H9 (cell line): ENCODE results near the gene UNC45A. TPM values are rescaled to one million over a fixed set of nuclear protein-coding genes. Genes with fewer than 3 reads are reported as not detected.
A peak's percentile ranks its signal among the peaks of the same experiment; 100 is the strongest.

Experiments
- DNase-seq: peaks from one replicate; pipeline ENCODE4 v3.0.0-alpha.2; 2017
- H2AFZ ChIP-seq: one replicate; pipeline ENCODE4 v1.6.1; 2013; ENCODE audit warnings: mild to moderate bottlenecking, low read length, control low read depth, moderate library complexity
- H2AK5ac ChIP-seq: 2 replicates; pipeline ENCODE4 v1.6.1; 2013; ENCODE audit warnings: low read length, control low read depth, mixed read lengths; ENCODE audit not compliant: insufficient read length
- H2BK120ac ChIP-seq: one replicate; pipeline ENCODE4 v1.6.1; 2013; ENCODE audit warnings: low read depth, mild to moderate bottlenecking, low read length, control low read depth, inconsistent platforms; ENCODE audit not compliant: poor library complexity, severe bottlenecking
- H2BK12ac ChIP-seq: 2 replicates; pipeline ENCODE4 v1.6.1; 2013; ENCODE audit warnings: low read length, control low read depth, mixed read lengths, low read depth; ENCODE audit not compliant: insufficient read length
- H2BK15ac ChIP-seq: 2 replicates; pipeline ENCODE4 v1.6.1; 2013; ENCODE audit warnings: low read depth, low read length, control low read depth
- H2BK20ac ChIP-seq: one replicate; pipeline ENCODE4 v1.6.1; 2013; ENCODE audit warnings: low read depth, mild to moderate bottlenecking, low read length, control low read depth, inconsistent platforms; ENCODE audit not compliant: poor library complexity, severe bottlenecking
- H2BK5ac ChIP-seq: 2 replicates; pipeline ENCODE4 v1.6.1; 2013; ENCODE audit warnings: low read length, control low read depth, mixed read lengths; ENCODE audit not compliant: insufficient read length
- H3K14ac ChIP-seq: 2 replicates; pipeline ENCODE4 v1.6.1; 2013; ENCODE audit warnings: low read length, control low read depth; ENCODE audit not compliant: insufficient read depth
- H3K18ac ChIP-seq: 2 replicates; pipeline ENCODE4 v1.6.1; 2013; ENCODE audit warnings: low read depth, mild to moderate bottlenecking, mixed read lengths, low read length, control low read depth; ENCODE audit not compliant: insufficient read length
- H3K23ac ChIP-seq: 2 replicates; pipeline ENCODE4 v1.6.1; 2013; ENCODE audit warnings: low read length, control low read depth, mixed read lengths, low read depth; ENCODE audit not compliant: insufficient read length
- H3K23me2 ChIP-seq: 2 replicates; pipeline ENCODE4 v1.6.1; 2013; ENCODE audit warnings: low read depth, mild to moderate bottlenecking, mixed read lengths, low read length, control low read depth; ENCODE audit not compliant: insufficient read length, poor library complexity, severe bottlenecking
- H3K27ac ChIP-seq: 2 replicates; pipeline ENCODE4 v1.5.1; 2013; ENCODE audit warnings: low read length, control low read depth, mixed read lengths, low read depth; ENCODE audit not compliant: insufficient read length
- H3K27me3 ChIP-seq: 2 replicates; pipeline ENCODE4 v1.6.1; 2013; ENCODE audit warnings: low read length, control low read depth, inconsistent platforms; ENCODE audit not compliant: insufficient read depth
- H3K4ac ChIP-seq: 2 replicates; pipeline ENCODE4 v1.6.1; 2013; ENCODE audit warnings: low read depth, mild to moderate bottlenecking, control low read depth, inconsistent platforms, low read length, moderate library complexity
- H3K4me1 ChIP-seq: 2 replicates; pipeline ENCODE4 v1.6.1; 2013; ENCODE audit warnings: low read length, control low read depth, inconsistent platforms; ENCODE audit not compliant: insufficient read depth
- H3K4me2 ChIP-seq: 2 replicates; pipeline ENCODE4 v1.6.1; 2013; ENCODE audit warnings: low read length, control low read depth, mixed read lengths; ENCODE audit not compliant: insufficient read length, insufficient read depth
- H3K56ac ChIP-seq: 2 replicates; pipeline ENCODE4 v1.6.1; 2013; ENCODE audit warnings: low read depth, mild to moderate bottlenecking, mixed read lengths, low read length, control low read depth; ENCODE audit not compliant: insufficient read length
- H3K79me1 ChIP-seq: 2 replicates; pipeline ENCODE4 v1.6.1; 2013; ENCODE audit warnings: low read depth, mild to moderate bottlenecking, moderate library complexity, low read length, control low read depth, inconsistent platforms; ENCODE audit not compliant: insufficient read depth, poor library complexity, severe bottlenecking
- H3K79me2 ChIP-seq: 2 replicates; pipeline ENCODE4 v1.6.1; 2013; ENCODE audit warnings: low read length, control low read depth, inconsistent platforms; ENCODE audit not compliant: insufficient read depth
- H3K9ac ChIP-seq: 2 replicates; pipeline ENCODE4 v1.6.1; 2013; ENCODE audit warnings: low read length, control low read depth, mixed read lengths; ENCODE audit not compliant: insufficient read length; ENCODE audit errors: extremely low read depth
- H3K9me3 ChIP-seq: one replicate; pipeline ENCODE4 v1.6.1; 2013; ENCODE audit warnings: low read depth, low read length, inconsistent platforms; ENCODE audit not compliant: control insufficient read depth
- H3T11ph ChIP-seq: one replicate; pipeline ENCODE4 v1.6.1; 2013; ENCODE audit warnings: mild to moderate bottlenecking, low read length, control low read depth, inconsistent platforms
- H4K20me1 ChIP-seq: one replicate; pipeline ENCODE4 v1.6.1; 2013; ENCODE audit not compliant: control insufficient read depth, insufficient read length, insufficient read depth
- H4K5ac ChIP-seq: 2 replicates; pipeline ENCODE4 v1.6.1; 2013; ENCODE audit warnings: low read depth, mild to moderate bottlenecking, mixed read lengths, low read length, control low read depth; ENCODE audit not compliant: insufficient read length
- H4K8ac ChIP-seq: replicated peaks from 2 replicates; pipeline ENCODE4 v1.6.1; 2013; ENCODE audit warnings: low read length, control low read depth, mixed read lengths, low read depth; ENCODE audit not compliant: insufficient read length
- H4K91ac ChIP-seq: 2 replicates; pipeline ENCODE4 v1.6.1; 2013; ENCODE audit warnings: low read depth, mild to moderate bottlenecking, moderate library complexity, mixed read lengths, low read length, control low read depth; ENCODE audit not compliant: insufficient read length
- H3K27ac Mint-ChIP-seq, 3 experiments: 2 replicates in 2 of 3; 3 replicates in 1 of 3; pipeline ENCODE4 v1.8.0; 2020 to 2021; ENCODE audit warnings: mixed read lengths in 3 of 3, mild to moderate bottlenecking in 1 of 3, moderate library complexity in 1 of 3
- H3K27me3 Mint-ChIP-seq: 2 replicates; pipeline ENCODE4 v1.8.0; 2021; ENCODE audit warnings: low read depth, mild to moderate bottlenecking, moderate library complexity, mixed read lengths
- H3K36me3 Mint-ChIP-seq, 3 experiments: 2 replicates in 2 of 3; 3 replicates in 1 of 3; pipeline ENCODE4 v1.8.0; 2020 to 2021; ENCODE audit warnings: low read depth in 3 of 3, mixed read lengths in 3 of 3; ENCODE audit not compliant: insufficient read depth in 1 of 3
- H3K4me1 Mint-ChIP-seq, 2 experiments: 2 replicates each; pipeline ENCODE4 v1.8.0; 2020; ENCODE audit warnings: mixed read lengths in 2 of 2
- H3K4me3 Mint-ChIP-seq, 2 experiments: 2 replicates in 1 of 2; 3 replicates in 1 of 2; pipeline ENCODE4 v1.8.0; 2020 to 2021; ENCODE audit warnings: mild to moderate bottlenecking in 2 of 2, mixed read lengths in 2 of 2, moderate library complexity in 1 of 2
- H3K9me3 Mint-ChIP-seq, 2 experiments: 2 replicates in 1 of 2; 3 replicates in 1 of 2; pipeline ENCODE4 v1.8.0; 2020; ENCODE audit warnings: mild to moderate bottlenecking in 2 of 2, mixed read lengths in 2 of 2, moderate library complexity in 1 of 2
- CTCF ChIP-seq: fragments of 200-600 bp; sonication (generic); conservative IDR thresholded peaks from 3 replicates; pipeline ENCODE4 v1.8.0; 2021; ENCODE audit warnings: antibody characterized with exemption, mild to moderate bottlenecking
- WGBS: extraction: QIAGEN DNeasy Blood & Tissue Kit; methylation state at CpG from one replicate; pipeline ENCODE4 v1.1.7; 2013; ENCODE audit warnings: missing lambda C conversion rate, low lambda C conversion rate, mixed read lengths; ENCODE audit not compliant: insufficient read length; ENCODE audit errors: extremely low coverage; 5-methylcytosine and 5-hydroxymethylcytosine counted together
- total RNA-seq: library from RNA; stranded (reverse); gene quantifications from 2 replicates; pipeline ENCODE4 v1.2.1, GENCODE V29; 2021

Gene UNC45A
- total RNA-seq, 1 experiment from 2014 or later, result 84.6 TPM

- no CpG with 5 or more reads among the region's 28 CpGs for WGBS
- no peak overlapping the region for H4K91ac ChIP-seq
- no peaks in the 10 kb centered on the region for H3K9me3 ChIP-seq
- H4K20me1 ChIP-seq, result no peaks in the 10 kb centered on the region
- no peak overlapping the region for H2AFZ ChIP-seq
- Mint-ChIP-seq H3K4me3 (no peak overlapping the region; a peak in 1 of 5 replicates), H3K9me3 (no peaks in the 10 kb centered on the region), H3K27me3 (peaks cover 24% of the 10 kb centered on the region), H3K27ac (peak overlapping the region in 1 of 3 experiments; percentile 3; a peak in 1 of 7 replicates), H3K4me1 (peaks cover 19% of the 10 kb centered on the region in 2 experiments), H3K36me3 (peaks cover 9 to 35% (median 12%) of the 10 kb centered on the region in 3 experiments)
- no peak overlapping the region for H4K5ac ChIP-seq
- no peak overlapping the region for H2BK12ac ChIP-seq
- no peak overlapping the region for H3K27ac ChIP-seq
- H3T11ph ChIP-seq, result no peak overlapping the region
- H3K79me1 ChIP-seq, result no peaks in the 10 kb centered on the region
- H4K8ac ChIP-seq, result no peak overlapping the region
- no peak overlapping the region for H3K23ac ChIP-seq
- H3K27me3 ChIP-seq, result no peaks in the 10 kb centered on the region; the same call in 1 of the 2 replicates
- no peak overlapping the region for H3K56ac ChIP-seq
- no peak overlapping the region for H2BK120ac ChIP-seq
- H2BK20ac ChIP-seq, result no peak overlapping the region
- peaks cover 3% of the 10 kb centered on the region; the same call in 1 of the 2 replicates for H3K4me1 ChIP-seq
- no peak overlapping the region for H3K9ac ChIP-seq
- no peaks in the 10 kb centered on the region for H3K79me2 ChIP-seq
- no peak overlapping the region for H2BK5ac ChIP-seq
- TF ChIP-seq CTCF, result no peak
- no peak overlapping the region for H2AK5ac ChIP-seq
- no peak overlapping the region for H3K4me2 ChIP-seq
- H3K4ac ChIP-seq, result no peak overlapping the region
- no peak overlapping the region for H2BK15ac ChIP-seq
- DNase-seq, result no peak
- no peak overlapping the region for H3K14ac ChIP-seq
- H3K18ac ChIP-seq, result no peak overlapping the region
- peaks cover 8% of the 10 kb centered on the region for H3K23me2 ChIP-seq
These were observed 29.5 kb upstream of the UNC45A start for GRCh38 chr15:90905306-90906180.
